HuH-7.5 (cell line): ENCODE data around the gene GPRC5B.

Source experiments
- DNase-seq: peaks from one replicate; pipeline ENCODE4 v3.0.0; 2011; ENCODE audit warnings: low spot score

The GPRC5B gene

GRCh38 chr16:19896951-19897350 is 12.3 kb upstream of the GPRC5B start:
- no peak for DNase-seq

GRCh38 chr16:19894586-19894985 is 9.9 kb upstream of the GPRC5B start:
- no peak for DNase-seq

GRCh38 chr16:19892902-19893301 is 8.3 kb upstream of the GPRC5B start:
- no peak for DNase-seq

- DNase-seq: no peak
Observed at GRCh38 chr16:19890901-19891300, 6.3 kb upstream of the GPRC5B start.

- DNase-seq: no peak
Observed at GRCh38 chr16:19888834-19889233, 4.2 kb upstream of the GPRC5B start.

GRCh38 chr16:19886073-19886941 is 1.7 kb upstream of the GPRC5B start:
- peak; percentile 20 for DNase-seq

GRCh38 chr16:19885451-19886072 is 914 bp upstream of the GPRC5B start:
- DNase-seq: no peak

- DNase-seq: no peak
Observed at GRCh38 chr16:19883966-19884485, 622 bp downstream of the GPRC5B start.

GRCh38 chr16:19883296-19883965 is 1.2 kb downstream of the GPRC5B start:
- DNase-seq: no peak

GRCh38 chr16:19882646-19883045 is 2.0 kb downstream of the GPRC5B start:
- DNase-seq: no peak

- no peak for DNase-seq
Observed at GRCh38 chr16:19882186-19882585, 2.5 kb downstream of the GPRC5B start.

GRCh38 chr16:19881783-19882182 is 2.9 kb downstream of the GPRC5B start:
- DNase-seq: no peak

- DNase-seq: no peak
Observed at GRCh38 chr16:19881028-19881427, 3.6 kb downstream of the GPRC5B start.

GRCh38 chr16:19879241-19879792 is 5.3 kb downstream of the GPRC5B start:
- no peak for DNase-seq

GRCh38 chr16:19878757-19879156 is 5.9 kb downstream of the GPRC5B start:
- no peak for DNase-seq

GRCh38 chr16:19876501-19877059 is 8.1 kb downstream of the GPRC5B start:
- no peak for DNase-seq

- no peak for DNase-seq
Observed at GRCh38 chr16:19875900-19876299, 8.7 kb downstream of the GPRC5B start.

- DNase-seq: no peak
Observed at GRCh38 chr16:19874851-19875546, 9.6 kb downstream of the GPRC5B start.

- no peak for DNase-seq
Observed at GRCh38 chr16:19874026-19874425, 10.6 kb downstream of the GPRC5B start.

GRCh38 chr16:19872935-19873334 is 11.7 kb downstream of the GPRC5B start:
- no peak for DNase-seq

- no peak for DNase-seq
Observed at GRCh38 chr16:19872179-19872863, 12.3 kb downstream of the GPRC5B start.
